Vagina (tissue), 2 donors: ENCODE measurements around the gene IL2RA. TPM values are rescaled to one million over a fixed set of nuclear protein-coding genes. Genes with fewer than 3 reads are reported as not detected.
"Not testable (repeated sequence)": the region's sequence is repeated elsewhere in the genome, so short reads cannot be mapped to it uniquely, and the experiment has no call there.

Source experiments
- DNase-seq, 2 donors: peaks; one replicate each; pipeline ENCODE4 v3.0.0-alpha.2; 2017; ENCODE audit errors: extremely low spot score in 2 of 2
- H3K27ac ChIP-seq: fragments of 200-600 bp; sonication (generic); one replicate; pipeline ENCODE4 v1.5.1; 2019
- H3K27me3 ChIP-seq: fragments of 200-600 bp; sonication (generic); one replicate; pipeline ENCODE4 v1.5.1; 2019
- H3K36me3 ChIP-seq, 2 donors: fragments of 200-600 bp; sonication (generic); one replicate each; pipeline ENCODE4 v1.5.1; 2017 to 2019
- H3K4me1 ChIP-seq: fragments of 200-600 bp; sonication (generic); one replicate; pipeline ENCODE4 v1.5.1; 2019
- H3K4me3 ChIP-seq, 2 donors: fragments of 200-600 bp; sonication (generic); 1 replicate in 1 of 2; 2 replicates in 1 of 2; pipeline ENCODE4 v1.5.1; 2016 to 2019
- H3K9me3 ChIP-seq: fragments of 200-600 bp; sonication (generic); one replicate; pipeline ENCODE4 v1.5.1; 2019
- CTCF ChIP-seq, 3 experiments: fragments of 450-650 bp in 2 of 3; fragments of 200-600 bp in 1 of 3; sonication (generic) in 1 of 3; IDR thresholded peaks; one replicate each; pipeline ENCODE4 v1.5.1; 2017 to 2019; ENCODE audit warnings: antibody characterized with exemption in 3 of 3, mild to moderate bottlenecking in 2 of 3, moderate library complexity in 2 of 3
- POLR2A ChIP-seq, 2 donors: fragments of 450-650 bp; IDR thresholded peaks; one replicate each; pipeline ENCODE4 v1.6.1; 2017; ENCODE audit warnings: antibody characterized with exemption in 2 of 2, mild to moderate bottlenecking in 2 of 2, moderate library complexity in 2 of 2
- POLR2AphosphoS5 ChIP-seq, 2 donors: sonication (generic); formaldehyde crosslinking; IDR thresholded peaks; one replicate each; pipeline ENCODE4 v1.9.0; 2017; ENCODE audit warnings: antibody characterized with exemption in 2 of 2, mild to moderate bottlenecking in 2 of 2, low read depth in 1 of 2; ENCODE audit not compliant: insufficient read depth in 1 of 2
- intact Hi-C: fragments of 100-400 bp; cut with DNase I; formaldehyde crosslinking; loops from one replicate; pipeline ENCODE4 v1.15.1; 2023
- small RNA-seq: library from RNA; depleted of rRNA; stranded (forward); fragments of <200 nt; gene quantifications from one replicate; pipeline ENCODE3, GENCODE V24; 2016
- total RNA-seq: library from RNA; depleted of rRNA; stranded (reverse); fragments of >200 nt; gene quantifications from one replicate; pipeline ENCODE4 v1.2.3, GENCODE V29; 2016

Gene IL2RA
- total RNA-seq, 1 donor from 2014 or later, result not detected

- peaks cover 0 to 34% of the 10 kb centered on the region in 2 donors for H3K36me3 ChIP-seq
Observed at GRCh38 chr10:5963071-5963470, 99.1 kb downstream of the IL2RA start.

GRCh38 chr10:5962358-5962940 is 99.7 kb downstream of the IL2RA start:
- H3K27ac ChIP-seq, intact Hi-C loops, H3K27me3 ChIP-seq, H3K4me1 ChIP-seq, H3K9me3 ChIP-seq, H3K4me3 ChIP-seq, DNase-seq: not testable (repeated sequence)
- peaks cover 0 to 40% of the 10 kb centered on the region in 2 donors for H3K36me3 ChIP-seq

More at GRCh38 chr10:5963071-5963470, 99.1 kb downstream of the IL2RA start:
- no peak overlapping the region for H3K4me3 ChIP-seq
- DNase-seq, result no peak
- H3K4me1 ChIP-seq, result peaks cover 4% of the 10 kb centered on the region
- H3K27me3 ChIP-seq, result no peaks in the 10 kb centered on the region
- TF ChIP-seq POLR2AphosphoS5 (IDR thresholded peaks at IDR 0.05; ENCODE audit: insufficient read depth in 1 of 2, low read depth in 1 of 2) (no peak), CTCF (IDR thresholded peaks at IDR 0.05) (no peak)
- no peaks in the 10 kb centered on the region for H3K9me3 ChIP-seq
- no peak overlapping the region for H3K27ac ChIP-seq
- intact Hi-C loops, result no loop called here

GRCh38 chr10:5961405-5962100 is 100.6 kb downstream of the IL2RA start:
- Histone ChIP-seq H3K27me3 (no peaks in the 10 kb centered on the region), H3K36me3 (peaks cover 0 to 40% of the 10 kb centered on the region in 2 donors), H3K27ac (no peak overlapping the region), H3K9me3 (no peaks in the 10 kb centered on the region), H3K4me1 (no peaks in the 10 kb centered on the region), H3K4me3 (no peak overlapping the region)
- no peak for DNase-seq
- intact Hi-C loops, result no loop called here
- TF ChIP-seq CTCF (IDR thresholded peaks at IDR 0.05) (no peak), POLR2AphosphoS5 (IDR thresholded peaks at IDR 0.05; ENCODE audit: insufficient read depth in 1 of 2, low read depth in 1 of 2) (no peak), POLR2A (IDR thresholded peaks at IDR 0.05) (no peak)

- H3K9me3 ChIP-seq, H3K27ac ChIP-seq, H3K27me3 ChIP-seq, H3K4me1 ChIP-seq, DNase-seq, intact Hi-C loops, H3K4me3 ChIP-seq: not testable (repeated sequence)
- H3K36me3 ChIP-seq, result peaks cover 0 to 45% of the 10 kb centered on the region in 2 donors
Observed at GRCh38 chr10:5960973-5961275, 101.2 kb downstream of the IL2RA start.

Small RNAs within 50 kb of the gene (small RNA-seq; reads per million reads assigned to genes)
- not detected for gene RF00397

Other genes starting within 250 kb of the IL2RA start
- gene GDI2, start 248.9 kb downstream of the IL2RA start, total RNA-seq, result 174 TPM
- gene ANKRD16, start 172.5 kb downstream of the IL2RA start, total RNA-seq, result 17.7 TPM
- 108 TPM for gene FBH1, start 172.1 kb downstream of the IL2RA start, total RNA-seq
- 41.0 TPM for gene IL15RA, start 84.8 kb downstream of the IL2RA start, total RNA-seq
- 50.6 TPM for gene RBM17, start 26.7 kb upstream of the IL2RA start, total RNA-seq
- 43.2 TPM for gene PFKFB3, start 140.6 kb upstream of the IL2RA start, total RNA-seq